Stimulated activated naive CD8-positive, alpha-beta T cell treated with anti-CD3 and anti-CD28 coated beads, Interleukin-15, Interleukin-2, amounts not matched to agents 100 U/mL and 50 U/mL, for 24 hours (primary cell): ENCODE results near the gene PKP1.

Experiments
- ATAC-seq: fragments of 150-1000 bp; cut with Tn5 transposase; one replicate; pipeline ENCODE4 v1.10.0; 2021
- DNase-seq: peaks from one replicate; pipeline ENCODE4 v3.0.0; 2021

The PKP1 gene

DNA sequence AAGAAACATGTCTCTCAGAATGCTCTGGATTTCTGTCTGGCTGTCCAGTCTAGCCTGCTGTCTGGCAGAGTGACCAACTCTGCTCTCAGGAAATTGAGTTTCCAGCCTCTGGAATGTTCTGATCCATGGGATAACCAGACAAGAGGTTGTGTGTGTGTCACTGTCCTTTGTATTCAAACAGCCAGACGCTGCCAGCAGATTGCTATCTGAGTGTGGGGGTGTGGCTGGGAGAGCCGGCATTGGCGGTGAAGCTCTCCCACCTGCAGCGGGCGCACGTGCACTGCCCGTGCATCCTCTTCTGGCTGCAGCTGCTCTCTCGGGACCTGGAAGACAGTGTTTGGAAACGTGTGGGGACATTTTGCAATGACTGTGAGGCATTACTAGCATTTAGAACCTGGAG is 26.1 kb downstream of the PKP1 start:
- peak; percentile 8 for DNase-seq
- no peak for ATAC-seq

DNA sequence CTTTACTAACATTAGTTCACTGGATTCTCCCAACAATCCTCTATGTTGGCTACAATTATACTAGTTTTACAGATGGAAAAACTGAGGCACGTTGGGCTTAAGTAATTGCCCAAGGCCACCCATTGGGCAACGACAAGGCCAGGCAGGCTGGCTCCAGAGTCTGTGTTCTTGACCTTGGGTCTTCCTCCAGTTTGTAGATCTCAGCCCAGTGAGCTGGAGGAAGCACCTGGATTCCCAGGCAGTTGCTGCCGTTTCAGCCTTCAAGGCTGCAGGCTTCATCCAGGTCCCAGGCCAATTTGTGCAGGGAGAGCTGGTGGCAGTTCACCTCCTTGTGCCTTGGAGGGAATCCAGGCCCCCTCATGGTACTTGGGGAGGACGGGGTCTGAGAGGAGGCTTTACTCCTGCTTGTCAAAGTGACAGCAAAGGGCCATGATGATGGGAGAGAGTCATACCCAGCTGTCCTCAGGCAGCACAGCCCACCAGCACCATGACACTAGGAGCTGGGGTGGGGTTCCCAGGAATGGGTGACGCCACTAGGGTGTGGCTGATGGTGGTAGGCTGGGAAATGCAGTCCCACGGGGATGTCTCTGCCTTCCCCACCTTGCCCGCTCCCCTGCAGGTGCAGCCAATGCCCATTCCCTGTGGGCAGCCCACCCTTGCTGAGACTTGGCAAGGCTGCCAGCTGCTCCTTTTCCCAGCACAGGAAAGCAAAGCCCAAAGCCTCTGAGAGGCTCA is 27.1 kb downstream of the PKP1 start:
- DNase-seq (no peak), ATAC-seq (no peak)

DNA sequence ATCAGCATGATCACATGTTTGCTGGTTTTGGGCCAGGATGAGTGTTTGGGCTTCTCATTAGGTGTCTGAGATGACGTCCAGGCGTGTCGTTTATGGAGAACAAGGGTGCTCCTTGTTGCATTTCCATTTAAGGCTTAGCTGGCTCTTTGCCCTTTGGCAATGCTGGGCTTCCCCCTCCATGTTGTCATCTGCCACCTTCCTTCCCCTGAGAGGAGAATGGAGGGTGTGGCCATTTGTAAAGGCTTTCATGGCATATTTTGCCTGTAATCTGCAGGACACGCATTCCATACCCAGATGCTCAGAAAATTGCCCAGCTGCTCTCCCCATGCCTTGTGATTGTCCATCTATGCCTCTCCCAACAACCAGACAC is 27.7 kb downstream of the PKP1 start:
- ATAC-seq, result no peak
- no peak for DNase-seq

DNA sequence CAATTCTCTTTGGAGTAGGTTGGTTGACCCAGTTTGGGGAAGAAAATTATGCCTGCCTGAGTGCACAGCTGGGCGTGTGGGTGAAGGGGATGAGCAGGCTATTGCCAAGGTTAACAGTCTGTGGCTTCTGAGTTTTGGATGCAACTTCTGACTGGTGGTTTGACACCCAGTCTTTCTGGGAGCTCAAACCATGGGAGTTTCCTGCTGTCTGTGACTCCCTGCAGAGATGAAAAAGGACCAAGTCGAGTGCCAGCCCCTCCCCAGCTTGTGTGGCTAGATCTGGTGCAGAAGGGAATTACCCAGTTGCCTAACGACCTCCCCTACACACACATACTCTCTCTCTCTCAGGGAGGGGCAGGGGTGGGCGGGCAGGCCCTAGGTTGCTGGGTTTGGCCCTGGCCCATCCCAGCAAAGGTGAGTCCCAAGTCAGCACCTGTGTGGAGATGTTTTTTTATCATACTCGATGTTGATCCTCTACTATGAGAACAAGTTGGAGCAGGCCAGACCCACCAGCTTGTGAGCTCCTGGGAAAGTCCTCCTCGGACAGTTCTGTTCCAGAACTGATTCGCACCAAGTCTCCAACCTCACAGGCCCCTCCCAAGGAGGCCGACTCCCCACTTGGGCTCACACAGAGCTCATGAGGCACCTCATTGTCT is 28.2 kb downstream of the PKP1 start:
- peak; percentile 35 for DNase-seq
- peak; percentile 77 for ATAC-seq

DNA sequence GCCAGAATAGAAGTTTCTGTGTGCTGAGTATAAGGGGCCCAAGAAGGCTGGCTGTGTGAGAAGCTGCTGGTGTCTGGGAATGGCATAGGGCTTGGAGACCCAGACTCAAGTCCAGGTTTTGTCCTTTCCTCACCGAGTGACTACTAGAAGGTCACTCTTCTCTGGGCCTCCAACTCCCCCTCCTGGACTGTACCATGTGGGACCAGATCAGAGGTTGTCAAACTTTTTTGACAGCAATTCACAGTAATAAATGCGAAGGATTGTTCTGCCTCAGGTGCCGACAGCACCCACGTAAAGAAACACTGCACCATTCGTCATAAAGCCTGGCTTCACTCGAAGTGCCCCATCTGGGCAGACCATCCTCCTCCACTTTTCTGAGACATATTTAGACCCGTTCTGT is 29.0 kb downstream of the PKP1 start:
- DNase-seq, result no peak
- no peak for ATAC-seq

DNA sequence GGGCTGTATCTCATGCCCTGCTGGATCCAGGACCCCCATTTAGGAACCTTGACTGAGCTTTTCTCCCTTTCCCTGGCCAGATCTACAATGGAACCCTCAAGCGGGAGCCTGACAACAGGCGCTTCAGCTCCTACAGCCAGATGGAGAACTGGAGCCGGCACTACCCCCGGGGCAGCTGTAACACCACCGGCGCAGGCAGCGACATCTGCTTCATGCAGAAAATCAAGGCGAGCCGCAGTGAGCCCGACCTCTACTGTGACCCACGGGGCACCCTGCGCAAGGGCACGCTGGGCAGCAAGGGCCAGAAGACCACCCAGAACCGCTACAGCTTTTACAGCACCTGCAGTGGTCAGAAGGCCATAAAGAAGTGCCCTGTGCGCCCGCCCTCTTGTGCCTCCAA is 29.8 kb downstream of the PKP1 start:
- ATAC-seq (no peak), DNase-seq (no peak)

DNA sequence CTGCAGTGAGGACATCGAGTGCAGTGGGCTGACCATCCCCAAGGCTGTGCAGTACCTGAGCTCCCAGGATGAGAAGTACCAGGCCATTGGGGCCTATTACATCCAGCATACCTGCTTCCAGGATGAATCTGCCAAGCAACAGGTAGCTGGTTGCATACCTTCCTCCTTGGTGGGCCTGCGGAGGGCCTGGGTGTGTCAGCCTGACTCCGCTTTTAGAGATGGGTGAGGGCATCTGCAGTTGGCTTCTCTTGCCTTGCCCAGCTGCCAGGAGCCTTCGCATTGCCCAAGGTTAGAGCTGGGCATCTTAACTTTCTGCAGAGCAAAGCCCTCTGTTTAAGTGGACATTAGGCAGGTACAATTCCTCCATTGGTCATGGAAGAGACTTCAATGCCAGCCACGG is 33.2 kb downstream of the PKP1 start:
- DNase-seq (no peak), ATAC-seq (no peak)

DNA sequence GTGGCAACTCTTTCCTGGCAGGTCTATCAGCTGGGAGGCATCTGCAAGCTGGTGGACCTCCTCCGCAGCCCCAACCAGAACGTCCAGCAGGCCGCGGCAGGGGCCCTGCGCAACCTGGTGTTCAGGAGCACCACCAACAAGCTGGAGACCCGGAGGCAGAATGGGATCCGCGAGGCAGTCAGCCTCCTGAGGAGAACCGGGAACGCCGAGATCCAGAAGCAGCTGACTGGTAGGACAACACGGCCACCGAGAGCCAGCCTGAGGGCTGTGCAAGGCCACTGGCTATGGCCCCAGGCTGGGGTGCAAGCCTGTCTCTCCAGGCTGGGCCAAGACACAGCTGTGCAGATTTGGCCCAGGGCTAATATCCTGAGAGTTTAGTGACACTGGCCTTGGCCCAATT is 34.2 kb downstream of the PKP1 start:
- ATAC-seq (no peak), DNase-seq (no peak)

DNA sequence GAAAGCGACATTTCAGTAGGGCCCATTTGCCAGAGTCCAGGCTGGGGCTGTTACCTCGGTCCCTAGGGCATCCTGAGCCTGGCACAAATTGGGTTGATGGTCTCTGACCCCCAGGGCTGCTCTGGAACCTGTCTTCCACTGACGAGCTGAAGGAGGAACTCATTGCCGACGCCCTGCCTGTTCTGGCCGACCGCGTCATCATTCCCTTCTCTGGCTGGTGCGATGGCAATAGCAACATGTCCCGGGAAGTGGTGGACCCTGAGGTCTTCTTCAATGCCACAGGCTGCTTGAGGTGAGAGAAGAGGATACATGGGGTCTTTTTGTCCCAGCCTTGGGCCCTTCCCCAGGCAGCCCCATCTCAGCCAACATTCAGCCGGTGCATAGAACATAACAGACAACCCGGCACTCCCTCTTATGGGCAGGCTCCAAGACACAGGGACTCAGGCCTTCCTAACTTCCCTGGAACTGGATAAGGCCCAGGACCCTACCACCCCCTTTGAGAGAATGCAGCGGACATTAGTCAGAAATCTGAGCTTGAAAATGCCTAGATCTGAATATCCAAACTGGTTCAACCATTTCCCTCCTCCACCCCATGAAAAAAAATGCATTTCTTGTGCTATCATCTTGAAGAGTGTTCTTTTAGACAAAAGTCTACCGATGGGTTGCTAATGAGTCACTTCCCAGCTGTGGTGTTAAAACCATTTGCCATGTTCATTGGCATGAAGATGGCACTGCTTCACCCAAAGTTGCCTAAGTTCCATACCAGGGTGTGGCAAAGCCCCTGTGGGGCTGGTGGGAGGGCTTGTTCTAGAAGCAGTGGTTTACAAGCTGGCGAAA is 35.4 kb downstream of the PKP1 start:
- ATAC-seq (no peak), DNase-seq (no peak)

DNA sequence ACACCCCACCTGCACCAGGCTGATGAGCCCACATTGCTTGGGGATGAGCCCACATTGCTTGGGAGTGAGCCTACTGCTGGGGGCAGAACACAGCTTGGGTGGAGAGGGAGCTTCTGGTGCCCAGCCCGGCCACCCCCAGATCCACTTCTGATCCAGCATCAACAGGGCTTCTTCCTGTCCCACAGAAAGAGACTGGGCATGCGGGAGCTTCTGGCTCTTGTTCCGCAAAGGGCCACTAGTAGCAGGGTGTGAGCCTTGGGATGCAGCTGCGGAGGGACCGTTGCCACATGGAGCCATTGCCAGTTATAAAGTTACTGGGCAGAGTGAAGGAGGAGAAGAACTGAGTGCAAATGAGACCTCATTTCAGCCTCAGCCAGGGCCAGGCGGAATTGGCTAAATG is 36.3 kb downstream of the PKP1 start:
- no peak for DNase-seq
- no peak for ATAC-seq

DNA sequence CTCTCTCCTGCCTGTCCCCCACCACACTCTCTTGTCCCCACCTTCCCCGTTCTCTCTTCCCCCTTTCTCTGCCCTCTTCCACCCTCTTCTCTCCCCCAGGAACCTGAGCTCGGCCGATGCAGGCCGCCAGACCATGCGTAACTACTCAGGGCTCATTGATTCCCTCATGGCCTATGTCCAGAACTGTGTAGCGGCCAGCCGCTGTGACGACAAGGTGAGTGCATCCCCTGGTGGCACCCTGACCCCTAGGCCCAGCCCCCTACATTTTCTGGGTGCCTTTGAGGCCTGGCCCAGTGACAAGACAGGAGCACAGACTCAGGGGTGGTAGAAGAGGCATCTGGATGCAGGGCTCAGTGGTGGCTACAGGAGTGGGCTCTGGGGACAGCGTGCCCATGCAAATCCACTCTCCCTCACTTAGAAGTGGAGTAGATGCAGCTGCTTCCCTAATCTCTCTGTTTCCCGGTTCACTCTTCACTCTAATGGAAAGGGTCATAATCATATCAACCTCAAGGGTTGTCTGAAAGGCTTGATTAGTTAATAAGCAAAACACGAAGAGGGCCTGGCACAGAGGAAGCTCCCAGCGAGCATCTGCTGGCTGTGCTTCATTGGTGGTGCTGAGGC is 37.0 kb downstream of the PKP1 start:
- no peak for DNase-seq
- no peak for ATAC-seq

DNA sequence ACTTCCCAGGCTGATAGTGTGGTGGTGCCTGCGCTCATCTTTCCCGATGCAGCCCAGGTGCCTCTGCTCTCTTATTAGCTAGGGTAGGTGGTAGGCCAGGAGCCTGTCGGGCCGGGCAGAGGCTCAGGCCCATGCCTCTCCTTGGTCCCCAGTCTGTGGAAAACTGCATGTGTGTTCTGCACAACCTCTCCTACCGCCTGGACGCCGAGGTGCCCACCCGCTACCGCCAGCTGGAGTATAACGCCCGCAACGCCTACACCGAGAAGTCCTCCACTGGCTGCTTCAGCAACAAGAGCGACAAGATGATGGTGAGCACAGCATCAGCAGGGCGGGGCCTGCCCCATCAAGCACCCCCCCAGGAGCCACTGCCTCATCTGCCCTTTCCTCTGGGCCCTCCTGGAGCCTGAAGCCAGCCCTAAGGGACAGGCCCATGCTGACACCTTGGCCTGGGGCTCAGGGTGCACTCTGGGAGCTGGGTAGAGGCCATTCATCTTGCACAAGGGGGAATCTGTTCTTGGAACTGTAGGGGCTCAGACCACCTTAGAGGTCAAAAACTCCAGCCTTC is 38.6 kb downstream of the PKP1 start:
- no peak for DNase-seq
- no peak for ATAC-seq

DNA sequence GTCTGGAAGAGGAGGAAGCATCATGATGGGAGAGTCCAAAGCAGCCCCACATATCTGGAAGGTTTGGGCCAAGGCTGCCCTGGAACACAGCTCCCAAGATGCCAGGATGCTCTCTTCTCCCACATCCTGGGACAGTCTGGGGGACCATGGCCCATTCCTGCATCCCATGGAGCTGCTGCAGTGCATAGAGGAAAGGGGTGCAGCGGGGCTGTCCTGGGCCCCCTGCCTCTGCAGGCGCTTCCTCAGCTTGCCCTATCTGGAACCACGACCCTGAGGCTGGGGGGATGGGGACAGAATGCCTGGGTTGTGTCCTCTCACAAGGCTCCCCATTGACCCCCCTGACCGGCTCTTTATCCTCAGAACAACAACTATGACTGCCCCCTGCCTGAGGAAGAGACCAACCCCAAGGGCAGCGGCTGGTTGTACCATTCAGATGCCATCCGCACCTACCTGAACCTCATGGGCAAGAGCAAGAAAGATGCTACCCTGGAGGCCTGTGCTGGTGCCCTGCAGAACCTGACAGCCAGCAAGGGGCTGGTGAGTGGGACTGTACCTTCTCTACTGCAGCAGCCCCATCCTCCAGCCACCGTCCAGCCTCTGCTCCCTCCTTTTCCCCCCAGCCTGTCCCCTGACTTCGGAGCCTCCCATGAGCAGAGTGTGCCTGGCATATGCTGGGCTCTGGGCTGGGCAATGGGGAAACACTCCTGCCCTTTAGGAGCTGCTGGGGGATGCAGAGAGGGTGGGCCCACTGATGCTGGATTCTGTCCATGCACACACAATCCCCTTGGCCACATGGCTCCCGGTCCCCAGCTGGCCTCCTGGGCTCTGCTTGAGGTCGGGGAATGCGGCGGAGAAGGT is 39.6 kb downstream of the PKP1 start:
- no peak for DNase-seq
- ATAC-seq, result no peak

DNA sequence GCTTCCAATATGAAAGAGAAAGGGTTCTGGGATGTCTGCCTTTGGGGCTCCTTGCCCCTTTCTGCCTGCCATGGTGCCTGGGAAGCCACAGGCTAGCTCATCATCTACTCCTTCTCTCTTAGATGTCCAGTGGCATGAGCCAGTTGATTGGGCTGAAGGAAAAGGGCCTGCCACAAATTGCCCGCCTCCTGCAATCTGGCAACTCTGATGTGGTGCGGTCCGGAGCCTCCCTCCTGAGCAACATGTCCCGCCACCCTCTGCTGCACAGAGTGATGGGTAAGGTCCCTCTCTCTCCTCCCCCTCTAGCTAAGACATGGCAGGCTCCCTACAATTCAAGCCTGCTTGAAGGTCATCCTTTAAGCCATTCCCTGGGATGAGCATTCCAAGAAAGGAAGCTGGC is 41.0 kb downstream of the PKP1 start:
- DNase-seq, result no peak
- ATAC-seq, result no peak

DNA sequence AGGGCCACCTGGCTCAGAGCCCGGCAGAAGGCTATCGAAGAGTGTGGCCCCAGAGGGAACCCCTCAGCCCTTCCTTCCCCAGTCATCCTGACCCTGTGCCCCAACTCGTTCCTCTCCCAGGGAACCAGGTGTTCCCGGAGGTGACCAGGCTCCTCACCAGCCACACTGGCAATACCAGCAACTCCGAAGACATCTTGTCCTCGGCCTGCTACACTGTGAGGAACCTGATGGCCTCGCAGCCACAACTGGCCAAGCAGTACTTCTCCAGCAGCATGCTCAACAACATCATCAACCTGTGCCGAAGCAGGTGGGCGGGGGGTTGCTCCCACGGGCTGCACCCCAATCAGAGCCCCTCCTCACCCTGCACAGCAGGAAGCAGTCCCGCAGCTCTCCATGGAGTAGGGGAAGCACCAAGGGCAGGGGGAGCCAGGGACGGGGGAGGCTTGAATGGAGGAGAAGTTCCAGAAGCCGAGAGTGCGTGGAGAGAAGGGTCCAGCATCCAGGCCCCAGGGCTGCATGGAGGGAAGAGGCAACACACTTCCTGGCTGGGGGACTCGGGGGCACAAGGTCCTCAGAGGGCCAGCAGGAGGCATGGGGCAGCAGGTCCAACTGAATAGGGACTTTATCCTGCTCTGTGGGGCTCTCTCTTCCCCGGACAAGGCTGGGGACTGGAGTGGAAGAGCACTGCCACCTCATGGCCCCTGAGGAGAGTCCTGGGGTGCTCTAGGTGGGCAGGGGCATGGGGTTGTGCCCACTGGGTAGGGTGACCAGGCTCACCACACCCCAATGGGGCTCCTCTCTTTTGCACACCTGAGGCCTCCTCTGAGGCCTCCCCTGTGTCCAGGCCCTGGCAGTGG is 41.7 kb downstream of the PKP1 start:
- DNase-seq (no peak), ATAC-seq (no peak)

DNA sequence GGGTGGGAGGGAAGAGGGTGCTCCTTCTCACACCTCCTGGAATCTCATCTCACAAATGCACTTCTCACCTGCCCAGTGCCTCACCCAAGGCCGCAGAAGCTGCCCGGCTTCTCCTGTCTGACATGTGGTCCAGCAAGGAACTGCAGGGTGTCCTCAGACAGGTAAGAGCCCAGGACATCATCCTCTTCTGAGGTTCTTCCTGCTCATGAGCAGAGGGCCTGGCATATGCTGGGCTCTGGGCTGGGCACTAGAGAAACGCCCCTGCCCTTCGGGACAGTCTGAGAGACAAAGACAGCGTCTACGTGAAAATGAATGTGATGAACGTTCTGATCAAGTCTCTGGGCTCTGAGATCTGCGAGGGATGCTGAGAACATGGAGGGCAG is 42.4 kb downstream of the PKP1 start:
- ATAC-seq (no peak), DNase-seq (no peak)

DNA sequence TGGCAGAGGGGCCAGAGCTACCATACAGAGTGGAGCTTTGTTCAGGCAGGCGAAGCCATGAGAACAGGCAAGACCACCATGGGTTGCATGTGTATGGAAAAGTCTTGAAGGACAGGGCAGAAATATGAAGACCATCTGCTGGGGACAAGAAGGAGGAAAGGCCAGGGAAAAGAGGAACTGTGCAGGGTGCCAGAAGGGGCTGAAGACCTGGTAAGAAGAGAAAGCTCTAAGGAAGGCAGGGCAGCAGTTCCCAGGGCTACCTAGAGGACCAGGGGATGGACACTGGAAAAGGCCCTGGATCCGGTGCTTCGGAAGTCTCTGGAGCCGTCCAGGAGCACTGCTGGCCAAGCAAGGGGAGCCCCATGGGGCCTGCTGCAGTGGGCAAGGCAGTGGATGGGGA is 43.4 kb downstream of the PKP1 start:
- no peak for ATAC-seq
- DNase-seq, result no peak

DNA sequence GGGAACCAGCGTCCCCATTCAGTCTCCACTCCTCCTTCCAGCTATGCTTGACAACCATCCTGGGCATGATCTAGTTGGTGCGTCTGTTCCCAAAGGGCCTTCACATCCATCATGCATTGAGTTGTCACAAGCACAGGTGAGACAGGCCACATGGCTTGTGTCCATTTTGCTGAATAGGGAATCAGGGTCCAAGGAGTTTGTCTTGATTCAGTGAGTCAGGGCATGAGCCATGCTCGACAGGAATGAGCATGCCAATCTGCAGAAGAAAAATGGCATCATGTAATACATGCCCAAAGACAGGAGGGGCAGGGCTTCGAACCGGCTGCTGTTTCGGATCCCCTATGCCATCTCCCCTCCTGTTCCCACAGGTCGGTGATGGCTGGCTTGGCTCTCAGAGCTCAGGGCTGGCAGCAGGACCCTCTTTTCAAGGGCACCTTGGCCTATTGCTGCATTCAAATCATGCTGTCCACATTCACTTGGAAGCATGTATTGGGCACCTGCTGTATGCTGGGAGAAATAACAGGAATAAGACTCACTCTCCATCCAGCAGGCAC is 44.5 kb downstream of the PKP1 start:
- ATAC-seq, result no peak
- DNase-seq, result no peak

DNA sequence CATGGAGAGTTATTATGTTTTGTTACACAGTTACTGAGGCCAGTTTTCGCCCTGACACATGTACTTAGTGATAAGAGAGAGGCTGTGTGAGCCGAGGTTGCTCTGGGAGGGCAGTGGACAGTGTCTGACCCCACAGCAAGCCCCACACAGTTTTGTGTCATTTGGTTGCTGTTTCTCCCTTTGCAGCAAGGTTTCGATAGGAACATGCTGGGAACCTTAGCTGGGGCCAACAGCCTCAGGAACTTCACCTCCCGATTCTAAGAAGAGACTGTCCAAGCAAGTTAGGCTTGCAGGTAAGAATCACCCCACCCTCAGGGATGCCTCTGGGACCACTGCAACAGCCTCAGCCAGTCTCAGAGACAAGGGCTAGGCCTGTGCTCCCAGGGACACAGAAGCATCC is 45.3 kb downstream of the PKP1 start:
- DNase-seq (no peak), ATAC-seq (no peak)

DNA sequence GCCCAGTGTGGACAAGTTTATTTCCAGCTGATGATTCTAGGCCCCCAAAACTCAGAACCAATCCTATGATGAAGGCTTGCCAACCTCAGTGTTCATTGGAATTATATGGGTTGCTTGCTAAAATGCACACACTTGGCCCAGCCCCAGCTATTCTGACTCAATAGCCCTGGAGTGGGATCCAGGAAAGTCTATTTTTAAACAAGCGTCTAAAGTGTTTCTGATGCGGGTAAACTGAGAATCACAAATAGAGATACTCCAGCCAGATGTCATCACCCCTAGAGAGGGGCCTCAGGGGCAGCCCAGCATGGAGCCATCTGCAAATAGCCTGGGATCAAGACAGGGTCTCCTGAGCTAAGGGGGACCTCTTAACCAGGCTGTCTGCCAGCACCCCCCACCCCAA is 46.0 kb downstream of the PKP1 start:
- no peak for DNase-seq
- ATAC-seq, result no peak
